HG03520 (cell line): ENCODE results near the gene CNFN.

Source experiments
- ATAC-seq: cut with Tn5 transposase; IDR thresholded peaks from one replicate; pipeline ENCODE4 v1.9.1; 2021; ENCODE audit warnings: mild to moderate bottlenecking, moderate library complexity; ENCODE audit not compliant: unreplicated experiment

CNFN gene

DNA sequence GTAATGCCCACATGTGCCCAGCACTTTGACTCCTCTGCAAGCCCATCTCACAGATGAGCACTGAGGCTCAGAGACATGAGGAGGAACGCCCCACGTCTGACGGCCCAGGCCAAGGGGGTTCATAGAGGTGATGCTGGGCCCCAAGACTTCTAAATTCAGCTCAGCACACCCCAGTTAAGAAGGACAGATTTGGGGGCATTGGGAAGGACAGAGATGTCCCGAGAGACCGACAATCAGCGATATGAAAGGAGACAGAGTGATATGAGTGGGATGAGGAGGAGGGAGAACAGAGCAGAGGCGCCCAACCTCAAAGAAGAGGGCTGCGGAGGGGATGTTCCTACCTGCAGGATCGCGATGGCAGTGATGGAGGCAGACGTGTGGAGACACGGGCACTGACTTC lies at the start of gene CNFN:
Gene CNFN, minus strand, starts transcription at position 399 of the 400 bp plus-strand sequence. CDS start 1,260 bp downstream, outside the sequence.
- no peak for ATAC-seq

DNA sequence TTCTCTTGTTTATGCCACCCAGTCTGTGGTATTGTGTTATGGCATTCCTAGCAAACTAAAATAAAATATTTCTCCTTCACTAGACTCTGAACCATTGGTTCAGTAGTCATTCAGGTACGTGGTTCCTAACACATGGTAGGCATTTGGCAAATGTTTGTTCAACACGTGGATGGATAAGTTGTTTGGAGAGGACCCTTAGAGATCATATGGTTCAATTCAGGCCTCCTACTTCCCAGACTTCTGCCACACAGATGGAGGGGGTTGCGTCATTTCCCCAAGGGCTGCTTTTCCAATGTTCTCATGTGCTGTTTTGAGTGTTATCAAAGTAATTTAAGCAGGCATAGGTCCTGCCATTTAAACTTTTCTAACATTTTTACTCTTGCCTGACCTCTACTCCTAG lies 45.9 kb upstream of the CNFN start:
- no peak for ATAC-seq

- no peak for ATAC-seq
Observed at GRCh38 chr19:42435316-42435715, 45.2 kb upstream of the CNFN start.

GRCh38 chr19:42433503-42434260 lies 43.6 kb upstream of the CNFN start:
- no peak for ATAC-seq

DNA sequence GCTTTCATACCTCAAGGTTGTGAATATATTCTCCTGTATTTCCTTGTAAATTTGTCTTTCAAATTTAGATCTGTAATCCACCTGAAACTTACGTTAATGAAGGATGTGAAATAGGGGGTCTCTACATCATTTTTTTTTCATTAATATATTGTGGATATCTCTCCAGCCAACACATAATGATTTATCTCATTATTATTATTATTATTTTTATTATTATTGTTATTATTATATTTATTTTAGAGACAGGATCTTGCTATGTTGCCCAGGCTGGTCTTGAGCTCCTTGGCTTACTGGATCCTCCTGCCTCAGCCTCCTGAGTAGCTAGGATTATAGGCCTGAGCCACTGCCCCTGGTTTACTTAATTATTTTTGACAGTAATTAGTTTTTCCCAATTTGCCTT lies 41.4 kb upstream of the CNFN start:
- no peak for ATAC-seq

GRCh38 chr19:42428676-42429075 lies 38.6 kb upstream of the CNFN start:
- no peak for ATAC-seq

GRCh38 chr19:42427313-42427712 lies 37.2 kb upstream of the CNFN start, which contains the start of gene LIPE:
Gene LIPE, minus strand, starts transcription at chr19:42427388. Its CDS starts 239 bp downstream, at chr19:42427149.
- no peak for ATAC-seq

DNA sequence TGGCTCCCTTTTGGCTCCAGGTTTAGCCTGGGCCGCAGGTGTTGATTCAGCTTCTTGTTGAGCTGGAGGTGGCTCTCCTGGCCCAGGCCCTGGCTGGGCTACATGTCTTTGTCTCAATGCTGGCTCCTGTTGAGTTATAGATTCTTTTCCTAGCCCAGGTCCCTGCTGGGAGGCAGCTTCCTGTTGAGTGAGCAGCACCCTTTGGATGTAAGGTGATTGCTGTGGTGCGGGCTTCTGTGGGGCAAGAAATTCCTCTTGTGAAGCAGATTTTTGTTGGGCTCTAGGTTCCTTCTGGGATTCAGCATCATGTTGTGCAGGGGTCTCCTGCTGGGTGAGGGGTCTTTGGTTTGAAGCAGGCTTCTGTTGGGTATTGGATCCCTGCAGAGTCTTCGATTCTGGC lies 36.5 kb upstream of the CNFN start:
- no peak for ATAC-seq

DNA sequence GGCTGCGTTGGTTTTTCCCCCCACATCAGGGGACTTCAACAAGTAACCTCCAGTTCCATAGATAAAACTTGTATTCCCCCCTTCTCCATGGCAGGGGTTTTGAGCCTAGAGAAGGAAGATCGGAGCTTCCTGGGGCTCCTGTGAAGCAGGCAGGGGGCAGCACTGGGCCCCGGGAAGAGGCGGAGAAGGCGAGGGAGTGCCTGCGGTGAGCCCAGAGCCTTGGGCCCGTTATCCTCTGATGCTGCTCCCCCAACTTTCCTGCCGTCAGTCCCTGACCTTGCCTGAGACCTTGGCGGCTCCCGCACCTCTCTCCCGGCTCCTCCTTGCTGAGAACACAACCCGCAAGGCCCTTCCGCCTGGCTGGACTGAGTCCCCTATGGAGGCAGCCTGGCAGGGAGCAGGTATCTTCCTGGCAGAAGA lies 34.6 kb upstream of the CNFN start:
- no peak for ATAC-seq

DNA sequence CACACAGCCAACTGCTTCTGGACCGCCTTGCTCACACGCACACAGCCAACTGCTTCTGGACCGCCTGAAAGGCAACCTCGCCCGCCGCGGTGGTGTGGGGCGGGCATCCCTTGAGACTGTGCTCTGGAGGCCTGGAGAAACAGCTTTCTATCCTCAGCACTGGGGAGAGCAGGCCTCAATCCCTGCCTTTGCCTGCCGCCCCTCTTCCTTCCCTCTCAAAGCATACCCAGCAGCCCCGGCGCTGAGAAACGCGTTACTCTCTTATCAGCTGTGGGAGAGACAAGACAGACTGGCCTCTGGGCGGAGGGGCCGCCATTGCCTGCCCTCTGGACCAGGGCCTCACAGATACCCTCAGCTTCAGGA lies 34.2 kb upstream of the CNFN start:
- ATAC-seq = no peak

DNA sequence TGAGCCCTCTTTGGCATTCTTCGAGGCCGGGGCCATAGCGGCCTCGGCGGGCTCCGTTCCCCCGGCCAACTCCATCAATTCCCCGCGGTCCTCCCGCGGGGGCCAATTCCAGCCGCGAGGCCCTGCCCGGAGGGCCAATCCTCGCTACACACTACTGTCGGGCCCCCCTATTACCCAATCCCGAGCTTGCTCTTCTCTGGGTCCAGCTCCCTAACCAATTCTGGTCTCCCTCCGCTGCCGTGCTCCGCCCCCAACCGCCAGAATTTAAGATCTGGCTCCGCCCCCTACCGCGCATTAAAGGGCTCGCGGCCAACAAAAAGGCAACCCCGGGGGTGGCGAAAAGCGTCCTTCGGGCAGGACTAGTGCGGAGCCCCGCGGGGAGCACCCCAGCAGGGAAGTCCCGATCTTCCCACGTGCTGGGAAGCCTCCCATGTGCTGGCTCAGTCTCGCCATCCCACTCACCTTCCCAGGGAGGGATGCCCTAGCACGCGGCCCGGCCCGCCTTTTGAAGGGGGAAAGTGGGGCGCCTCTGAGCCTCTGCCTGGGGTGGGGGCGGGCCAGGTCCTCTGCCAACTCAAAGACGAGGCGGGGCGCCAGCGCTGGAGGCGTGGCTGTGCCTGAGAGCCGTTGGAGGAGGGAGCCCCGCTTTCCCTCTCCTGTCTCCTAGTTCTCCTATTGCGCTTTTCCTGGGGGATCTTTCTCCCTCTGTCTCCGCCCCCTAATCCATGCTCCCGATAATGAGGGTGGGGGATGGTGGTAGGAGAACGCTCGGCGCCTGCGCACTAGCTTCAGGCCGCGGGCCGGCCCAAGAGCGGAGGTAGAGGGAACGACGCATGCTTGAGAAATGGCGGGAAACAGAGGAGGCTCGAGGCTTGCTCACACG lies 33.6 kb upstream of the CNFN start:
- peak; percentile 79 for ATAC-seq

DNA sequence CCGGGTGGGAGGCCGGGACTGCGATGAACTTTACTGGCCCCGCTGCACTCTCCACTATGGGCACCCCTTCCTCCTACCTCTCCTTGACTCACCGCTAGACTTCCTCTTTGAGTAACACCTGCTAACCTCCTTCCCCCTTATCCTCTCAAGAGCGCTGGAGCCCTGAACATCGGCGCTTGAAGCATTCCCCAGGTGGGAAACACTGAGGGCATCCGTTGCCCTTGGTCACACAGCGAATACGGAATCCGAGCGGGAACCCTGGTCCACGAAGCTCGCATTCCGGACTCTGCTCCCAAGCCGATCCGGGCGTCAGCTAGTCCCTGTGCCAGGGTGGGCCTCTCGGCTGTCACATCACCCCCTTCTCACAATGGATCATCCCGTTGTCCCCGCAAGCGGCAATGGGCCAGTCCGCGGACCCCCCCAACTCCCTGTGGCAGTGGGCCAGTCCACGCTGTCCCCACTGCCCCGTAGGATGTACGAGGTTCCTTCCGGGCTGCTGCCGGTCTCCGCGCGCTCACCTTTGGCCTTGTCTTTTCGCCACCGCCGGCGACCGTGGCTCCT lies 32.9 kb upstream of the CNFN start:
- ATAC-seq = peak; percentile 21

DNA sequence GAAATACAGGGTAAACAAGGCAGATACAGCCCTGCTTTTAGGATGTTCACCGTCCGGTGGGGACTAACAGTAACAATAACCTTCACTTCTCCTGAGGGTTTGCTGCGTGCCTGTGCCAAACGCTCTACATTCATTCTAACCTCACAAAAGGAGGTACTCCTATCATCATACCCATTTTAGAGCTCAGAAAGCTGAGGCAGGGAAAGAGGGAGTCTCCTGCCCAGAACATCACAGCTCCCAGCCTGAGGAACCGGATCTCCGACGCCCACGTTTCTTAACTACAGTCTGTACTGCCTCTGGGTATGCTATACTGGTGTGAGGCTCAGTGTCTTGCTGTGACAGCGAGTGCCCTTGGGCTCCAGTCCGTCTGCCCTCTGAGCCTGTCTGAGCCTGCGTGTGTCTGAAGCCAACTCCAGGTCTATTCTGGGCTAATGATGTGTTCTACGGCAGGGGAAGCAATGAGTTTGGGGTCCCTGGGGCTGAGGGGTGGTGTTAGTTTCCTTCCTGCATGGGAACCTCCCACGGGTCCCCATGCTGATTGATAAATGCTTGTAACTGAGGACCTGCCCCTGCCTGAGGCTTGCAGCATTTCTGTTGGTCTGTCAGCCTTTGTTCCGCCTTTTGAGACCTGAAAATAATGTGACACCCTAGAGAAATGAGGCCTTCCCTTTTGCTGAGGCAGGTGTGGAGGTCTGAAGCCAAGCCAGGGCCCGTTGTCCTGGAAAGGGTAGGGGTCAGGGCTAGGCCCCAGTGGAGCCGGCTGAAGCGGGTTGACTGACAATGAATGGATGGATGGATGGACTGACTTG lies 32.2 kb upstream of the CNFN start:
- ATAC-seq = no peak

DNA sequence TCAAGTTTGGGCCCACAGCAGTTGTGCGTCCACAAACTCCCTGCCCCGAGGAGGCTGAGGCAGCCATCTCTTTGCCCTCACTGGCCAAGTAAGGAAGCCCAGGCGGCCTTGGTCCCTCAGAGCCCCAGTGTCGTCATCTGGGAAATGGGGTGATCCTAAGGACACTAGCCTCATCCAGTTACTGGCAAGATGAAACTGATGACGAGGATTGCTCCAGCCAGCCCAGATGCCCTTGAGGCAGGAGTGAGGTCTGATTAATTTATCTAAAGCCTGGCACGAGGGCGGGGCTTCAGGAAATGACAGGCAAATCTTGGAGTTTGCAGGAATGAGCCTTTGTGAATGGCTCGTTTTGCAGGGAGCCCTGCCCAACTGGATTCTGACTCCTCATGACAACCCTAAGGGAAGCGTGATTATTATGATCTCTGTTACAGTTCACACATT lies 31.5 kb upstream of the CNFN start:
- no peak for ATAC-seq

DNA sequence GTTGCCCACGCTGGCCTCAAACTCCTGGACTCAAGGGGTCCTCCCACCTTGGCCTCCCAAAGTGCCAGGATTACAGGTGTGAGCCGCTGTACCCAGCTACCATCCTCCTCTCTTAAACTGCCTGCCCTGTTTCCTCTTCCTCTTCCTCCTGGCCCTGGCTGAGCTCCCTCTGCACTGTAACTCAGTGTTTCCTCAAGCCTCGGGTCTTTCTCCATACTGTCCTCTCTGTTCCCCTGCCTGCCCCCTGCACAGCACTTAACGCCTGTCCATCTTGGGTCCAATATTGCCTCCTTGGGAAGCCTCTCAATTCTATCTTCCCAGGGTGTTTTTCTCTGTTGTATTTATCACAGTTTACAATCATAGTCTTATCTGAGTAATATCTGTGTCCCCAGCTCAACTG lies 31.0 kb upstream of the CNFN start:
- ATAC-seq = no peak

GRCh38 chr19:42420055-42420544 lies 30.0 kb upstream of the CNFN start:
- no peak for ATAC-seq

DNA sequence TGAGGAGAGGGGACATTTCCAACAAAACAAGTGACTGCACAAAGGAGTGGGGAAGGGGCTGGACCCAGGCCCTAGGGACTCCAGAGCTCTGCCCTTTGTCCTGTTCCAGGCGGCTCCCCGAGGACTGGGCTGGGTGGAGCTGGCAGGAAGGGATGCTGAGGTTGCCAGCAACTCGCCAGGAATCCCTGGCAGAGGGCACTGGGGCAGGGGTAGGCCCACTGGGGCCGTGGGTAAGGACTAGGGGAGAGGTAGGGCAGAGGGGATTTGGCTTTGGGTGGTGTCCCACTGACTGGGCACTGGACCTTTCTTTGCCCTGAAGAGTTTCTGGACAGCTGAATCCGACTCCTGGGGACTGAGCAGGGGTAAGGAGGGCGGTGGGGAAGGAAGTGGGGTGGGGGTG lies 29.2 kb upstream of the CNFN start:
- ATAC-seq = no peak

DNA sequence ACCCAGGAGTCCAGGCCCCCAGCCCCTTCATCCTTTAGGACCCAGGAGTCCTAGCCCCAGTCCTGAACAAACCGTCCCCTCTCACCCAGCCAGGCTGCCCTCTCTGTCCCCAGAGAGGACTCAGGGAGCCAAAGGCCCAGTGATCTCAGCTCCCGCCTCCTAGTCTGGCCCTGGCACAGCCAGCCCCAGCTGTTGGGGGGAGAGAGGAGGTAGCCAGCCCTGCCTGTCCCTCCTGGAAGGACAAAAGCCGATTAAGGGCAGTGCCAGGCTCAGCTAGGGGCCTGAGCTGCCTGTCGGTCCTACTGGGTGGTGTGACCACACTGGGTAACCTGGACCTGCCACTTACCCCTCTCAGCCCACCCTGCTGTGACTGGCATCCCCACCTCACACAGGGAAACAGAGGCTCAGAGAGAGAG lies 22.6 kb upstream of the CNFN start:
- ATAC-seq = no peak

DNA sequence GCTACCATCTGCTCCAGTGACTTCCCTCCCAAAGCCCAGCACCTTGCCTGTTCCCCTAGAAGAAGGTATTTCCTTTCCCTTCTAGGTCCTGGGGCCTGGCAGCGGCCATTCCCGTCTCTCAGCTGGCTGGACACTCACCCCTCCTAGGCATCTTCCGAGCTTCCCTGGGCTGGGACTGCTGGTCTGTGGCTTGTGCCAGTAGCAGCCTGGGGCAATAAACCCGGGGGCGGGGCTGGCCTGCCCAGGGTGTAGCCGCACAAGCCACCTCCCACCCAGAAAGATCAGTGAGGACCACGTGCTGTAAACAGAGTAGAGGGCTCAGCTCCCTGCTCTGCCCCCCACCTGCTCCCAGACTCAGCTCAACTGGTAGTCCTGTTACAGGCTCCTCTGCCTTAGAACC lies 22.1 kb upstream of the CNFN start:
- ATAC-seq = no peak

GRCh38 chr19:42411581-42412178 lies 21.6 kb upstream of the CNFN start:
- ATAC-seq = no peak
